ENCODE data around the gene ZFC3H1. TPM values are rescaled to one million over a fixed set of nuclear protein-coding genes. Genes with fewer than 3 reads are reported as not detected.

Gene ZFC3H1
- total and polyA plus RNA-seq, 9 of the 15 experiments (the other 6 are each of a cell fraction or from before 2014, with no cell fraction given): 14.8 to 80.5 (median 22.1) TPM

DNA sequence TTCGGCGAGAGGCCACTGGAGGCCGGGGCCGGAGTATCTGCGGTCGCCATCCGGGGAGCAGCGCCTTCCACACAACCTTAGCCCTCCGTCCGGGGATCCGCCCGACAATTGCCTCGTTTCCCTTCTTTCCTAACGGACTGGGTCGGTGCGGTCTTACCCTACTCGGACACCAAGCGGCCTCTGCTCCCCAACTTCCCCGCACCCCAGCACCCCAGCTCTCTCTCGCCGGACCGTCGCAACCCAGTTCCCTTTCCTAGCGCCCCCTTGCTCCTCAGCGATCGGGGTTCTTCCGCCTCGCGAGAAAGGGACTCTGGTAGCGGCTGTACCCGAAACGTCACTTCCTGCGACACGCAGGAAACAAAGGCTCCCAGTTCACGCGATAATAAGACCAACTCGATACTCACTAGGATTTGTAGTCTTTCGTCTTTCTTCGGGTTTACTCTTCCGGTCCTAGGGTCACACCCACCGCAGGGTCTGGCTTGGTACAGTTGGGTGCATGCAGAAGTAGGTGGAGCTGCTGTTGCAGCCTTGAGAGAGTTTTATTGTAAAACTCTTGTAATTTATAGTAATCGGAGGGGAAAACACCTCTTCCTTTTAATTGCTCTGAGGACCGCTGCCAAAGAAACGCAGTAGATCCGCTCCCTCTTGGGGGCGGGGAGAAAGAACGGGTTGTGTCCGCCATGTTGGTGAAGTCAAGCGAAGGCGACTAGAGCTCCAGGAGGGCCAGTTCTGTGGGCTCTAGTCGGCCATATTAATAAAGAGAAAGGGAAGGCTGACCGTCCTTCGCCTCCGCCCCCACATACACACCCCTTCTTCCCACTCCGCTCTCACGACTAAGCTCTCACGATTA is at the start of gene ZFC3H1, which contains the start of gene THAP2 (continued):
- TF ChIP-seq, protein P1, sequence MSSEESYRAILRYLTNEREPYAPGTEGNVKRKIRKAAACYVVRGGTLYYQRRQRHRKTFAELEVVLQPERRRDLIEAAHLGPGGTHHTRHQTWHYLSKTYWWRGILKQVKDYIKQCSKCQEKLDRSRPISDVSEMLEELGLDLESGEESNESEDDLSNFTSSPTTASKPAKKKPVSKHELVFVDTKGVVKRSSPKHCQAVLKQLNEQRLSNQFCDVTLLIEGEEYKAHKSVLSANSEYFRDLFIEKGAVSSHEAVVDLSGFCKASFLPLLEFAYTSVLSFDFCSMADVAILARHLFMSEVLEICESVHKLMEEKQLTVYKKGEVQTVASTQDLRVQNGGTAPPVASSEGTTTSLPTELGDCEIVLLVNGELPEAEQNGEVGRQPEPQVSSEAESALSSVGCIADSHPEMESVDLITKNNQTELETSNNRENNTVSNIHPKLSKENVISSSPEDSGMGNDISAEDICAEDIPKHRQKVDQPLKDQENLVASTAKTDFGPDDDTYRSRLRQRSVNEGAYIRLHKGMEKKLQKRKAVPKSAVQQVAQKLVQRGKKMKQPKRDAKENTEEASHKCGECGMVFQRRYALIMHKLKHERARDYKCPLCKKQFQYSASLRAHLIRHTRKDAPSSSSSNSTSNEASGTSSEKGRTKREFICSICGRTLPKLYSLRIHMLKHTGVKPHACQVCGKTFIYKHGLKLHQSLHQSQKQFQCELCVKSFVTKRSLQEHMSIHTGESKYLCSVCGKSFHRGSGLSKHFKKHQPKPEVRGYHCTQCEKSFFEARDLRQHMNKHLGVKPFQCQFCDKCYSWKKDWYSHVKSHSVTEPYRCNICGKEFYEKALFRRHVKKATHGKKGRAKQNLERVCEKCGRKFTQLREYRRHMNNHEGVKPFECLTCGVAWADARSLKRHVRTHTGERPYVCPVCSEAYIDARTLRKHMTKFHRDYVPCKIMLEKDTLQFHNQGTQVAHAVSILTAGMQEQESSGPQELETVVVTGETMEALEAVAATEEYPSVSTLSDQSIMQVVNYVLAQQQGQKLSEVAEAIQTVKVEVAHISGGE (CRISPR knock-in tag; IDR thresholded peaks at IDR 0.05): peak; percentile 82 to 98 (median 94); a peak in 5 of 6 replicates
- peak; percentile 56 for TF ChIP-seq ASH1L (IDR thresholded peaks at IDR 0.05; ENCODE audit: borderline replicate concordance, low read depth, partially characterized antibody)
- no peak for TF ChIP-seq ZNF274 (IDR thresholded peaks at IDR 0.05; ENCODE audit: borderline replicate concordance, low read depth, low read length)
- TF ChIP-seq ERF (CRISPR knock-in tag; IDR thresholded peaks at IDR 0.05): no peak; the same call in 1 of the 2 replicates
- TF ChIP-seq, protein P2, sequence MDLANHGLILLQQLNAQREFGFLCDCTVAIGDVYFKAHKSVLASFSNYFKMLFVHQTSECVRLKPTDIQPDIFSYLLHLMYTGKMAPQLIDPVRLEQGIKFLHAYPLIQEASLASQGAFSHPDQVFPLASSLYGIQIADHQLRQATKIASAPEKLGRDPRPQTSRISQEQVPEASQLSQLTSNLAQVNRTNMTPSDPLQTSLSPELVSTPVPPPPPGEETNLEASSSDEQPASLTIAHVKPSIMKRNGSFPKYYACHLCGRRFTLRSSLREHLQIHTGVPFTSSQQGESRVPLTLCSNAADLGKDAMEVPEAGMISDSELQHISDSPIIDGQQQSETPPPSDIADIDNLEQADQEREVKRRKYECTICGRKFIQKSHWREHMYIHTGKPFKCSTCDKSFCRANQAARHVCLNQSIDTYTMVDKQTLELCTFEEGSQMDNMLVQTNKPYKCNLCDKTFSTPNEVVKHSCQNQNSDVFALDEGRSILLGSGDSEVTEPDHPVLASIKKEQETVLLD (IDR thresholded peaks at IDR 0.05): 0 out of 2 replicates have a peak, but pooled peaks have one; percentile 15
- peak; percentile 85; the same call in 1 of the 2 replicates for TF ChIP-seq HLTF (IDR thresholded peaks at IDR 0.05)
- no peak for TF ChIP-seq RNF2 (IDR thresholded peaks at IDR 0.05)
- TF ChIP-seq, protein P3, sequence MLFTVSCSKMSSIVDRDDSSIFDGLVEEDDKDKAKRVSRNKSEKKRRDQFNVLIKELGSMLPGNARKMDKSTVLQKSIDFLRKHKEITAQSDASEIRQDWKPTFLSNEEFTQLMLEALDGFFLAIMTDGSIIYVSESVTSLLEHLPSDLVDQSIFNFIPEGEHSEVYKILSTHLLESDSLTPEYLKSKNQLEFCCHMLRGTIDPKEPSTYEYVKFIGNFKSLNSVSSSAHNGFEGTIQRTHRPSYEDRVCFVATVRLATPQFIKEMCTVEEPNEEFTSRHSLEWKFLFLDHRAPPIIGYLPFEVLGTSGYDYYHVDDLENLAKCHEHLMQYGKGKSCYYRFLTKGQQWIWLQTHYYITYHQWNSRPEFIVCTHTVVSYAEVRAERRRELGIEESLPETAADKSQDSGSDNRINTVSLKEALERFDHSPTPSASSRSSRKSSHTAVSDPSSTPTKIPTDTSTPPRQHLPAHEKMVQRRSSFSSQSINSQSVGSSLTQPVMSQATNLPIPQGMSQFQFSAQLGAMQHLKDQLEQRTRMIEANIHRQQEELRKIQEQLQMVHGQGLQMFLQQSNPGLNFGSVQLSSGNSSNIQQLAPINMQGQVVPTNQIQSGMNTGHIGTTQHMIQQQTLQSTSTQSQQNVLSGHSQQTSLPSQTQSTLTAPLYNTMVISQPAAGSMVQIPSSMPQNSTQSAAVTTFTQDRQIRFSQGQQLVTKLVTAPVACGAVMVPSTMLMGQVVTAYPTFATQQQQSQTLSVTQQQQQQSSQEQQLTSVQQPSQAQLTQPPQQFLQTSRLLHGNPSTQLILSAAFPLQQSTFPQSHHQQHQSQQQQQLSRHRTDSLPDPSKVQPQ (CRISPR knock-in tag; IDR thresholded peaks at IDR 0.05; ENCODE audit: borderline replicate concordance): no peak
- TF ChIP-seq CREB1 (IDR thresholded peaks at IDR 0.05): peak; percentile 94
- TF ChIP-seq CREB1 (CRISPR knock-in tag; IDR thresholded peaks at IDR 0.05): peak; percentile 96
- no peak for TF ChIP-seq HDAC8 (tag; IDR thresholded peaks at IDR 0.05)
- TF ChIP-seq SREBF1 (IDR thresholded peaks at IDR 0.05; ENCODE audit: borderline replicate concordance, low read depth, low read length): no peak
- TF ChIP-seq HNRNPL (IDR thresholded peaks at IDR 0.05; ENCODE audit: low read depth, low read length): no peak
- TF ChIP-seq ZBTB8A (IDR thresholded peaks at IDR 0.05; ENCODE audit: partially characterized antibody): no peak
- TF ChIP-seq CBX1 (IDR thresholded peaks at IDR 0.05; ENCODE audit: low read depth): no peak
- no peak for TF ChIP-seq TFE3 (CRISPR knock-in tag; IDR thresholded peaks at IDR 0.05)

All from K562 (cell line).